GM19239 (cell line): ENCODE data around the gene EN2.
A peak's percentile ranks its signal among the peaks of the same experiment; 100 is the strongest.

Source experiments
- DNase-seq: peaks from one replicate; pipeline ENCODE4 v3.0.0; 2011; ENCODE audit warnings: low spot score; ENCODE audit not compliant: insufficient read length
- FAIRE-seq: peaks from 2 replicates; lab custom pipeline; 2011; peaks lifted over from hg19 to GRCh38; lab: Jason Lieb, UNC

The EN2 gene

GRCh38 chr7:155458111-155458877 lies at the start of gene EN2:
EN2 (plus strand) TSS chr7:155458129; CDS start chr7:155458378, 249 bp downstream.
- DNase-seq (no peak), FAIRE-seq (no peak)

DNA sequence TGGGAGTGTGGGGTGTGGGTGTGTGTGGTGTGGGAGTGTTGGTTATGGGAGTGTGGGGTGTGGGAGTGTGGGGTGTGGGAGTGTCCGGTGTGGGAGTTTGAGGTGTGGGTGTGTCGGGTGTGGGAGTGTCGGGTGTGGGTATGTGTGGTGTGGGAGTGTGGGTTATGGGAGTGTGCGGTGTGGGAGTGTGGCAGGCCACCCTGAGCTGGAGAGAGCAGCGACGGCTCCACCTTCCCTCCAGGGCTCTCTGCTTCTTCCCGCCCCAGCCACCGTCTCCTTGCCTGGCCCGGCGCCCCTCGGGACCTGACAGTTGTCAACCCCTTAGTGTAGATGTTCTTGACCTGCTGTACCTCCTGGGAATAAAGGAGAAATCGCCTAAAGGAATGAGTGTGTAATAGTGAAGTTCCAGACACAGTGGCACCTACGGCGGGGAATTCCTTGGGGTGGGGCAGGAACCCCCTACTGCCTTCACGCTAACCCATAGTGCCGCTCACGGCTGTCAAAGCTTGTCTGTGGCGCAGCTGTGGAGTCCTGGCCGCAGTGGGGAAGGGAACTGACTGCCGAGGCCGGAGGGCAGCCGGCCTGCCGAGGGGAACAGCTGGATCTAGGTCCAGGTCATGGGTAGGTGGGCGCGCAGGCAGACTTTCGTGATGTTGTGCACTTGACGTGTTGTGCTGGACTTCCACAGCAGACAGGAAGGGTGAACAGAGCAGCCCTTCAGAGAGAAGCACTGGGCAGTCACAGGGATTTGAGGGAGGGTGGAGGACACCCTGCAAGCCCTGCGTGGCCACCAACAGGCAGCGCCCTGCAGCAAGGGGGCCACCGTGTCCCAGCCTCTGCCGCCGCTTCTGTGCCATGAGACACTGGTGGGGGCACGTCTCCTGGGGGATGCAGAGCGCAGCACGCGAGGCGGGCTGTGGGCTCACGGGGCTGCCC lies 49.0 kb upstream of the EN2 start:
- FAIRE-seq (no peak), DNase-seq (no peak)

DNA sequence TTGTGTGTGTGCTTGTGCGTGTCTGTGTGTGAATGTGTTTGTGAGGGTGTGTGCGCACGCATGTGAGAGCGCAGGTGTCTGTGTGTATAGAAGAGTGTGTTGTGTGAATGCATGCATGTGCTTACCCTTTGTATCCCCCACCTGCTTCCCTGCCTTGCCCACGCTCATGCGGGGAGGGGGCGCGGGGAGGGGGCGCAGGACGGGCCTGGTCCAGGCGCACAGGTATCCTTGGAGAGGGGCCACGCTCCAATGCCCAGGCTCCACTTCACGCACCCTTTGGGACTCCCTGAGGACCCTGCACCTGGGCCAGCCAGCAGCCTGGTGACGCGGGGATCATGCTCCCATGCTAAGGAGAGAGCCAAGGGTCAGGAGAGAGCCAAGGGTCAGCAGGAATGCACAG lies 47.9 kb upstream of the EN2 start:
- DNase-seq (no peak), FAIRE-seq (no peak)

DNA sequence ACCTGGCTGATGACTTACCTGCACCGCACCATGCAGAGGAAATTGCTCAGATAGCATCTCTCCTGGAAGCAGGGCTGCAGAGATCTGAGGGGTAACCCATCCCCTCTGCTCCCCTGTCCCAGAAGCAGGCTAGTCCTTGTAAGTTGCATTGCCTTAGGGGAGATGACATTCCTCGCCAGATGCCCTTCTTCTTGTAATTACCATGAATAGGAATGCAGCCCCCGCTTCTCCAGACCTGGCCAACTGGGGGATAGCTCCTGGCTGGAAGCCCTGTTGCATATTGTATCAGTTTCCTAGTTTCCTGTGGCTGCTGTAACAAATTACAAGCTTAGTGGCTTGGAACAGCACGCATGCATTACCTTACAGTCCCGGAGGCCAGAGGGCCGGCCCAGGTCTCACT lies 47.5 kb upstream of the EN2 start:
- FAIRE-seq, result no peak

GRCh38 chr7:155411718-155412415 lies 46.1 kb upstream of the EN2 start:
- DNase-seq, result no peak
- FAIRE-seq, result no peak

More for the DNA sequence above, 47.5 kb upstream of the EN2 start:
- DNase-seq, result no peak

GRCh38 chr7:155412416-155413253 lies 45.3 kb upstream of the EN2 start:
- no peak for FAIRE-seq
- DNase-seq, result peak; percentile 91

DNA sequence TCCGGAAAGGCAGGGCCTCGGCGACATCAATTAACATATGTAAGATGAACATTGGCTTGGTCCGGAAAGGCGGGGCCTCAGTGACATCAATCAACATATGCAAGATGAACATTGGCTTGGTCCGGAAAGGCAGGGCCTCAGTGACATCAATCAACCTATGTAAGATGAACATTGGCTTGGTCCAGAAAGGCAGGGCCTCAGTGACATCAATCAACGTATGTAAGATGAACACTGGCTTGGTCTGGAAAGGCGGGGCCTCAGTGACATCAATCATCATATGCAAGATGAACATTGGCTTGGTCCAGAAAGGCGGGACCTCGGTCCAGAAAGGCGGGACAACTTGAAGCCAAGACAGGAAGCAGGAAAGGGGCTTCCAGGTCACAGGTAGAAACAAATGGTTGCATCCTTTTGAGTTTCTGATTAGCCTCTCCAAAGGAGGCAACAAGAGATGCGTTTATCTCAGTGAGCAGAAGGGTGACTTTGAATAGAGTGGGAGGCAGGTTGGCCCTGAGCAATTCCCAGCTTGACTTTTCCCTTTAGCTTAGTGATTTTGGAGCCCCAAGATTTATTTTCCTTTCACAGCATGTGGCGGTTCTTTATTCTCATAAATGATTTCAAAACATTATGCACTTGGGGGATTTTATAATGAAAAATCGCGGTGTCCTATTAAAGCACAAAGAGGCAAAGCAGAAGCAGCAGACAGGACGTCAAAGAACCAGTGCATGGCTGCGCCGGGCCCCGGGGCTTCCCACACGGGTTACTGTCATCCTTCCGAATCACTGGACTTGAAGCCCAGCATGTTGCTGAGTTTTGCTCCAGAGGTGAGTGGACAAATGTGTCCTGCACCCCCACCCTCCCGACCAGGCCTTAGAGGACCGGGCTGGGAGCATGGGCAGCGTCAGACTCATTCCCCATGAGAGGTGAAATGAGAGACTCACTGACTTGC lies 43.1 kb upstream of the EN2 start:
- no peak for DNase-seq
- FAIRE-seq, result no peak

- no peak for DNase-seq
- no peak for FAIRE-seq
Observed at GRCh38 chr7:155416646-155417380, 41.1 kb upstream of the EN2 start.

DNA sequence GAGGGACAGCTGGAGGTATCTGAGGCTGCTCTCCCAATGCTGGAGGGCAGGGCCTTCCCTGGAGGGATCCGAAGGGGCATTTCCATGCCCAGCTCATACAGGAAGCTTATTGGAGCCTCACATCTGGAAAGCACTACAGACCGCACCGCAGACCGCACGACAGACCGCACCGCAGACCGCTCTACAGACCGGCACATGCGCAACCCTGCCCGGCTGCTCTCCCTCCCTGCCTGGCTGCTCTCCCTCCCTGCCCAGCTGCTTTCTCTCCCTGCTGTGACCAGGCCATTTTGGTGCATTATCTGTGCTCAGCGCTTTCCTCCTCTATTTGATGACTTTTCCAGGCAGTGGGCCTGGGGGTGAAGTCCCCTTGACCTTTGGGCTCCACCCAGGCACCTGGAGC lies 39.6 kb upstream of the EN2 start:
- DNase-seq, result no peak
- no peak for FAIRE-seq

- no peak for FAIRE-seq
- no peak for DNase-seq
Observed at GRCh38 chr7:155418941-155419755, 38.8 kb upstream of the EN2 start.

DNA sequence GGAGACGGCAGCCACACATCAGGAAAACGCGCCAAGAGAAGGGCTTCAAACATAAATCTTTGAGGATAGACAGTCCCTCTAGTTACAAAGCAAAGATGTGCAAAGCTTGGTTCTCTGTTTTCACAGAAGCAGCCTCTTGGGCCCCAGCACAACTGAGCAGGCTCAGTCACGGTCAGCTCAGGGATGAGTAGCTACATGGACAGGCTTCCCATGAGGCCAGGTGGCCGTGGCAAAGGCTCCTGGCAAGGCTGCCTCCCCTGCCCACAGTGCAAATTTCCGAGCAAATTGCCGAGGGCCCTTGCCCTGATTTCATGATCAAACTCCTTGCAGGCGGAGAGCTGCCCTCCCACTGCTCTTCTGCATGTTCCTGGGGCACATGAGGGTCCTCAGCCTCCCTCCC lies 37.8 kb upstream of the EN2 start:
- DNase-seq, result no peak
- no peak for FAIRE-seq

DNA sequence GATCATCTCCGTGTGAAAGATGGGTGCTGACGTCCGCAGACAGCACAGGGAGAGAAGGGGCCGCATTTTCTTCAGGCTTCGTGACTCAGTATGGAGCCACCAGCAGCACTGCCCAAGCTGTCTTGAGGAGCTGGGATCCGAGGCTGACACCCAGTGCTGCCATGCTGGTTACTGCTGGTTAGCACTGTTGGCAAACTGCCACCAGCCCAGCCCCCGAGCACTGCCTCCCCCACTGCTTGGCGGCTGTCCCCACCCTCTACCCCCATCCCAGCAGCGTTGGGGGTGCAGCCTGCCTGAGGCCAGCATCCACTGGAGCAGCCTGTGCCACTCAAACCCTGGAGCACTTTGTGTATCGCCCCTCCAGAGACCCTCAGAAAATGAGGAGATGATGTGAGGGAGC lies 35.8 kb upstream of the EN2 start:
- FAIRE-seq (no peak), DNase-seq (no peak)

GRCh38 chr7:155422599-155423336 lies 35.2 kb upstream of the EN2 start:
- no peak for FAIRE-seq
- DNase-seq, result no peak

DNA sequence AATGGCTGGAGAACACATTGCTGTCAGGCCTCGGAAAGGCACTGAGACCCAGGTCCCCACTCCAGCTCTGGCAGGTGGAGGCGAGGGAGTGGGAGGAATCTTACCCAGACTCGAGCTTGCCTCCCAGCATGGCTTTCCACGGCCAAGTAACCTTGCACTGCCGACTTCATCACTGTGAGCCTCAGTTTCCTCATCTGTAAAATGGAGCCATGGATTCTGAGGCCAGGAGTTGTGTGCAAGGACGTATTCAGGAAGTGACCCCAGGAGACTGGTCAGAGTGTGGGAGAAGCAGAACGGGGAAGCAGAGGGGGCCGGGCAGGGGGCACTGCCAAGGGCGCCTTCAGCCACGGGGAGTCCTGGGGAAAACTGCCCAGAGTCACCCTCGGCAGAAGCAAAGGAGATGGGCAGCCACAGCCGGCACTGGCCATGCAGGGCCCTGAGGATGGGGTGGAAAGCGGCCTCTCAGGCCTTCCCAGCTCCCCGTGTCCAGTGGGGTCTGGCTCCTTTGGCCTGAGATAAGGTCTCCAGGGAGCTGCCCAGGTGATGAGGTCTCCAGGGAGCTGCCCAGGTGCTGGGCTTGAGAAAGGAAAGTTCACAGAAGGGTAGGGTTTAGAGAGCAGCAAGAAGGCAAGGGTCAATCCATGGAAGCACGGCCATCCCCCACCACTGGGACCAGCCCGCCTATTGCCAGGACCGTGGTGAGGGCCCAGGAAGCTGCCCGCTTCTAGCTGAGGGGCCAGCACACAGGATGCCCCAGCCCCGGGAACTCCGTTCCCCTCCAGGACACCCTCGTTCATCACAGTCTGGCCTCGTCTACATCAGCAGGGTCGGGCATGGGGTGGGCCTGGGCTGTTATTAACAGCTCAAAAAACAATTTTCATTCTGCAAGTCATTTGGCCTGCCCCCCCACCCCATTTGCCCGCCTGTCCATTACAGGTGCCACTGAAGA lies 34.3 kb upstream of the EN2 start:
- FAIRE-seq (no peak), DNase-seq (no peak)

- no peak for DNase-seq
- no peak for FAIRE-seq
Observed at GRCh38 chr7:155424301-155425010, 33.5 kb upstream of the EN2 start.
